T-helper 17 cell (primary cell): Measurements from ENCODE around the gene ANKRD12. TPM values are rescaled to one million over a fixed set of nuclear protein-coding genes. Genes with fewer than 3 reads are reported as not detected.

Experiments used
- ATAC-seq: fragments of 150-1000 bp; cut with Tn5 transposase; 2 replicates; pipeline ENCODE4 v1.10.0; 2021; ENCODE audit warnings: mild to moderate bottlenecking, moderate library complexity
- DNase-seq, 3 donors: peaks; one replicate each; pipeline versions ENCODE4 v3.0.0 to v3.0.0-alpha.2; 2020 to 2021
- H3K9me3 ChIP-seq: one replicate; pipeline ENCODE4 v1.7.0; 2013; ENCODE audit warnings: low read length, mild to moderate bottlenecking; ENCODE audit not compliant: control insufficient read depth, poor library complexity, severe bottlenecking
- H3K27ac Mint-ChIP-seq: one replicate; pipeline ENCODE4 v1.8.0; 2022; ENCODE audit warnings: mild to moderate bottlenecking, moderate library complexity, mixed read lengths
- H3K27me3 Mint-ChIP-seq: one replicate; pipeline ENCODE4 v1.8.0; 2022; ENCODE audit warnings: mixed read lengths
- H3K36me3 Mint-ChIP-seq: one replicate; pipeline ENCODE4 v1.8.0; 2022; ENCODE audit warnings: low read depth, mixed read lengths
- H3K4me1 Mint-ChIP-seq: one replicate; pipeline ENCODE4 v1.8.0; 2022; ENCODE audit warnings: mild to moderate bottlenecking, mixed read lengths
- H3K4me3 Mint-ChIP-seq: one replicate; pipeline ENCODE4 v1.8.0; 2022; ENCODE audit warnings: mild to moderate bottlenecking, moderate library complexity, mixed read lengths
- total RNA-seq, 4 donors: library from RNA in 2 of 4; stranded (reverse) in 2 of 4; gene quantifications; one replicate each; pipeline ENCODE4 v1.2.3 and lab custom pipeline; 2022 to 2026

ANKRD12 gene
- total RNA-seq, 2 donors from 2014 or later, result 191 to 257 TPM

DNA sequence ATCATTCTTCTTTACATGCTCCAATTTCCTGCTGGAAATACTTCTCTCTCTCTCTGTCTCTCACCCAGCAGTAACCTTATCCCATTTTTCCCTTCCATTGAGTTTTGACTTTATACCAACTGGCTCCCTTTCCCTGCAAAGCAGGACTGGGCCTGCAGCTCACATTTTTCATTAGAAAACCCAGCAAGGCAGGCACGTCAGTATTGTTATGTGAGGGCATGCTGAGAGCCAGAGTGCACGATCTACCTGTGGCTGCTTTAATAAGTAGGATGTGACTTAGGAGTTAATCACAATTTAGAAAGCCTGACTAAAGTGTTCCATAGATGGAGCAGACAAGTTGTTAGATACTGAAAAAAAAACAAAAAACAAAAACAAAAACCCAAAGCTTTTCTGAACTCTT, 39.2 kb upstream of the ANKRD12 start:
- Mint-ChIP-seq H3K4me1 (peaks cover 42% of the 10 kb centered on the region), H3K27ac (peak overlapping the region; percentile 73), H3K27me3 (no peaks in the 10 kb centered on the region), H3K4me3 (no peak overlapping the region), H3K36me3 (no peaks in the 10 kb centered on the region)
- ATAC-seq (no peak), DNase-seq (no peak)
- no peaks in the 10 kb centered on the region for H3K9me3 ChIP-seq

- peak overlapping the region; percentile 88 for H3K27ac Mint-ChIP-seq
- H3K4me3 Mint-ChIP-seq, result no peak overlapping the region
- no peak for ATAC-seq
- no peaks in the 10 kb centered on the region for H3K9me3 ChIP-seq
- no peaks in the 10 kb centered on the region for H3K27me3 Mint-ChIP-seq
- H3K36me3 Mint-ChIP-seq, result peaks cover 3% of the 10 kb centered on the region
- H3K4me1 Mint-ChIP-seq, result peaks cover 46% of the 10 kb centered on the region
- no peak for DNase-seq
Measured at GRCh38 chr18:9100796-9101195, 35.8 kb upstream of the ANKRD12 start.

- Mint-ChIP-seq H3K4me3 (peak overlapping the region; percentile 96), H3K27ac (peak overlapping the region; percentile 99), H3K27me3 (no peaks in the 10 kb centered on the region), H3K4me1 (peaks cover 52% of the 10 kb centered on the region), H3K36me3 (peaks cover 5% of the 10 kb centered on the region)
- DNase-seq, result no peak
- peak; percentile 39 for ATAC-seq
- H3K9me3 ChIP-seq, result no peaks in the 10 kb centered on the region
Measured at GRCh38 chr18:9101730-9102507, 34.7 kb upstream of the ANKRD12 start.

- Mint-ChIP-seq H3K4me3 (peak within 1 kb of the TSS; percentile 96), H3K27ac (peak within 1 kb of the TSS; percentile 99), H3K27me3 (no peaks in the 10 kb centered on the region), H3K36me3 (peaks cover 5% of the 10 kb centered on the region), H3K4me1 (peaks cover 57% of the 10 kb centered on the region)
- DNase-seq (peak; percentile 96 to 99 (median 98)), ATAC-seq (peak; percentile 91)
- H3K9me3 ChIP-seq, result no peaks in the 10 kb centered on the region
Measured at GRCh38 chr18:9102508-9103375, 33.8 kb upstream of the ANKRD12 start, which contains the start of gene NDUFV2. Gene NDUFV2 (plus strand): TSS chr18:9102699. CDS start chr18:9102744, 45 bp downstream.

- peaks cover 60% of the 10 kb centered on the region for H3K4me1 Mint-ChIP-seq
- H3K9me3 ChIP-seq, result no peaks in the 10 kb centered on the region
- ATAC-seq (no peak), DNase-seq (no peak)
- peak overlapping the region; percentile 99 for H3K27ac Mint-ChIP-seq
- H3K36me3 Mint-ChIP-seq, result peaks cover 5% of the 10 kb centered on the region
- no peaks in the 10 kb centered on the region for H3K27me3 Mint-ChIP-seq
- peak overlapping the region; percentile 96 for H3K4me3 Mint-ChIP-seq
Measured at GRCh38 chr18:9103376-9103873, 33.2 kb upstream of the ANKRD12 start.

DNA sequence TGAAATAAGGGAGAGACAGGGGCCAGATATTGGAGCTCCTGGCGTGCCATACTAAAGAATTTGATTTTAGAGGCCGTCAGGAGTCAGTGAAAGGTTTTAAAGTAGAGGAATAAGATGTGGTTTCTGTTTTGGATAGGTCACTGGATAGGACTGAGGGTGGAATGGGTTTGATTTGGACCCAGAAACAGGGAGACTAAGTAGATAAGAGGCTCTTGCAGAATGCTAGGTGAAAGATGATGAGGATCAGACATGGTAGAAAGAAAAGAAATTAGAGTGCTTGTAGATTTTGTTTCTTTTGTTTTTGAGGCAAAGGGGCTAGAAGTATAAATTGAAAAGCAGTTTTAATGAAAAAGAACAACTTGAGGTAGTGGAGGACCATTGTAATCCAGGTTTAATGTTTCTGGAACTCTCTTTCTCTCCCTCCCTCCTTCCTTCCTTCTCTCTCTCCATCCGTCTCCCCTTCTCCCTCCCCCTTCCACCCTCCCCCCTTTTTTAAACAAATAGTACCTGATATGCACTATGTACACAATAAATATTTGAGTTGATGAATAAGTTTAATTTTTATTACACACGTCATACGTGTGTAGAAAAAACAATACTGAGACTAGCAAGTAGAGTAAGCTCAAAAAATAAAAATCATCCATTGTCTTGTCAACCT, 32.2 kb upstream of the ANKRD12 start:
- H3K9me3 ChIP-seq, result no peaks in the 10 kb centered on the region
- DNase-seq (no peak), ATAC-seq (no peak)
- peaks cover 5% of the 10 kb centered on the region for H3K36me3 Mint-ChIP-seq
- H3K27me3 Mint-ChIP-seq, result no peaks in the 10 kb centered on the region
- peak overlapping the region; percentile 96 for H3K4me3 Mint-ChIP-seq
- peak overlapping the region; percentile 99 for H3K27ac Mint-ChIP-seq
- H3K4me1 Mint-ChIP-seq, result peaks cover 67% of the 10 kb centered on the region

DNA sequence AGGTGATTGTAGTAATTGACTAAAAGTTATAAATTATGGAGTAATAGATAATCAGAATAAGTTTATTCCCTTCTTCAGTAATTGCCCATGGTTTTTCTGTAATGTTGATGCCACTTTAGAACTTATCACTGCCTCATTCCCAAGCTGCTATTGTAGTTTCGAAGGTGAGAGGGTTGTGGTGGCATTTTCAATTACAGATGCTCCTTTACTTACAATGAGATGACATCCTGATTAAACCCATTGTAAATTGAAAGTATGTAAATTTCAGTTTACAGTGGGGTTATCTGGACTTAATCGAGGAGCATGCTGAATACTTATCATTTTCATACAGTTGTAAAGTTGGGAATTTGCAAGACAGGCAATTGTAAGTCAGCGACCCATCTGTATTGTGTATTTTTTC, 31.2 kb upstream of the ANKRD12 start:
- H3K27me3 Mint-ChIP-seq, result no peaks in the 10 kb centered on the region
- peak overlapping the region; percentile 96 for H3K4me3 Mint-ChIP-seq
- no peak for DNase-seq
- no peak for ATAC-seq
- H3K36me3 Mint-ChIP-seq, result peaks cover 5% of the 10 kb centered on the region
- H3K9me3 ChIP-seq, result no peaks in the 10 kb centered on the region
- H3K4me1 Mint-ChIP-seq, result peaks cover 71% of the 10 kb centered on the region
- H3K27ac Mint-ChIP-seq, result peak overlapping the region; percentile 99

GRCh38 chr18:9106094-9106493, 30.5 kb upstream of the ANKRD12 start:
- H3K36me3 Mint-ChIP-seq, result peaks cover 5% of the 10 kb centered on the region
- ATAC-seq, result no peak

GRCh38 chr18:9106800-9107584, 29.6 kb upstream of the ANKRD12 start:
- Mint-ChIP-seq H3K36me3 (peaks cover 5% of the 10 kb centered on the region), H3K4me3 (peak overlapping the region; percentile 96), H3K27me3 (no peaks in the 10 kb centered on the region), H3K27ac (peak overlapping the region; percentile 99), H3K4me1 (peaks cover 66% of the 10 kb centered on the region)
- DNase-seq (no peak), ATAC-seq (no peak)
- no peaks in the 10 kb centered on the region for H3K9me3 ChIP-seq

More at GRCh38 chr18:9106094-9106493, 30.5 kb upstream of the ANKRD12 start:
- H3K9me3 ChIP-seq, result no peaks in the 10 kb centered on the region
- DNase-seq, result no peak
- Mint-ChIP-seq H3K27me3 (no peaks in the 10 kb centered on the region), H3K27ac (peak overlapping the region; percentile 99), H3K4me1 (peaks cover 72% of the 10 kb centered on the region), H3K4me3 (peak overlapping the region; percentile 96)

GRCh38 chr18:9108911-9109310, 27.7 kb upstream of the ANKRD12 start:
- peak overlapping the region; percentile 66 for H3K4me3 Mint-ChIP-seq
- peak overlapping the region; percentile 99 for H3K27ac Mint-ChIP-seq
- H3K36me3 Mint-ChIP-seq, result peaks cover 4% of the 10 kb centered on the region
- ATAC-seq, result peak; percentile 16
- DNase-seq, result no peak
- H3K9me3 ChIP-seq, result no peaks in the 10 kb centered on the region
- no peaks in the 10 kb centered on the region for H3K27me3 Mint-ChIP-seq
- peaks cover 69% of the 10 kb centered on the region for H3K4me1 Mint-ChIP-seq

- ATAC-seq, result peak; percentile 14
Measured at GRCh38 chr18:9109523-9109922, 27.1 kb upstream of the ANKRD12 start.

DNA sequence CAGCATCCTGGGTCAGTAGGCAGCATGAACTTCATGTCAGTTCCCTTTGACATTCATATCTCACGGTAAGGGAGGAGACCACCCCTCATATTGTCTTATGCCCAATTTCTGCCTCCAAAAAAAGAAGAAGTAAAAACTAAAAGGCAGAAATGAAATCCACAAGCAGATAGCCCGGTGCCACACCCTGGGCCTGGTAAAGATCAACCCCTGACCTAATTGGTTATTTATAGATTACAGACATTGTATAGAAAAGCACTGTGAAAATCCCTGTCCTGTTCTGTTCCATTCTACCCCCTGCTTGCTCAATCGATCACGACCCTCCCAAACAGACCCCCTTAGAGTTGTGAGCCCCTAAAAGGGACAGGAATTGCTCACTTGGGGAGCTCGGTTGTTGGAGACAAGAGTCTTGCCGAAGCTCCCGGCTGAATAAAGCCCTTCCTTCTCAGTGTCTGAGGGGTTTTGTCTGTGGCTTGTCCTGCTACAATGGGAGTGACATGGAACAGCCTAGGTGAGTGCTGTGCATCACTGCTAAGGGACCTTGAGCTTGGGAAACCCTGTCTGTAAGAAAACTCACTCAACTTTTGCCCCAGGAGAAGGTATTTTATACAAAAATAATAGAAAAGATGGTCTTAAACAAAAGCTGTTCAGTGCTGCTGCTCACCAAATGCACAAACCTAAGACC, 23.0 kb upstream of the ANKRD12 start:
- Mint-ChIP-seq H3K4me3 (peak overlapping the region; percentile 66), H3K4me1 (peaks cover 53% of the 10 kb centered on the region), H3K36me3 (no peaks in the 10 kb centered on the region), H3K27me3 (no peaks in the 10 kb centered on the region), H3K27ac (peak overlapping the region; percentile 100)
- H3K9me3 ChIP-seq, result no peaks in the 10 kb centered on the region
- no peak for ATAC-seq
- no peak for DNase-seq

More at GRCh38 chr18:9109523-9109922, 27.1 kb upstream of the ANKRD12 start:
- peaks cover 63% of the 10 kb centered on the region for H3K4me1 Mint-ChIP-seq
- no peak for DNase-seq
- H3K9me3 ChIP-seq, result no peaks in the 10 kb centered on the region
- H3K27me3 Mint-ChIP-seq, result no peaks in the 10 kb centered on the region
- H3K27ac Mint-ChIP-seq, result peak overlapping the region; percentile 99
- peaks cover 3% of the 10 kb centered on the region for H3K36me3 Mint-ChIP-seq
- peak overlapping the region; percentile 66 for H3K4me3 Mint-ChIP-seq
